Activated naive CD4-positive, alpha-beta T cell treated with anti-CD3 and anti-CD28 coated beads, Interleukin-2, amount 50 U/mL, for 72 hours (primary cell): Measurements from ENCODE around the gene SAP25. TPM values are rescaled to one million over a fixed set of nuclear protein-coding genes. Genes with fewer than 3 reads are reported as not detected.

ENCODE experiments used
- ATAC-seq, 2 donors: fragments of 150-1000 bp; cut with Tn5 transposase; 2 replicates each; pipeline ENCODE4 v1.10.0; 2021; ENCODE audit warnings: mild to moderate bottlenecking in 2 of 2, moderate library complexity in 2 of 2
- DNase-seq, 2 donors: peaks; one replicate each; pipeline ENCODE4 v3.0.0; 2021 to 2022; ENCODE audit warnings: low spot score in 2 of 2
- H3K27ac Mint-ChIP-seq, 2 donors: one replicate each; pipeline ENCODE4 v1.8.0; 2022; ENCODE audit warnings: mild to moderate bottlenecking in 2 of 2, mixed read lengths in 2 of 2
- H3K36me3 Mint-ChIP-seq, 2 donors: one replicate each; pipeline ENCODE4 v1.8.0; 2022; ENCODE audit warnings: mixed read lengths in 2 of 2
- H3K9me3 Mint-ChIP-seq, 2 donors: one replicate each; pipeline ENCODE4 v1.8.0; 2022; ENCODE audit warnings: mixed read lengths in 2 of 2
- total RNA-seq, 2 donors: library from RNA; stranded (reverse); gene quantifications; one replicate each; pipeline ENCODE4 v1.2.3, GENCODE V29; 2022

SAP25 gene
- total RNA-seq, 2 donors from 2014 or later, result 10.6 to 26.0 TPM

GRCh38 chr7:100602889-100603725, 29.4 kb upstream of the SAP25 start:
- Mint-ChIP-seq H3K36me3 (no peaks in the 10 kb centered on the region), H3K9me3 (no peaks in the 10 kb centered on the region), H3K27ac (no peak overlapping the region)
- DNase-seq (no peak), ATAC-seq (no peak)

- ATAC-seq, result no peak
- no peaks in the 10 kb centered on the region for H3K36me3 Mint-ChIP-seq
- H3K9me3 Mint-ChIP-seq, result no peaks in the 10 kb centered on the region
- no peak overlapping the region for H3K27ac Mint-ChIP-seq
- no peak for DNase-seq
Measured at GRCh38 chr7:100600730-100601038, 27.0 kb upstream of the SAP25 start.

GRCh38 chr7:100599911-100600729, 26.4 kb upstream of the SAP25 start:
- peak overlapping the region in 1 of 2 donors; percentile 50 for H3K27ac Mint-ChIP-seq
- no peaks in the 10 kb centered on the region for H3K9me3 Mint-ChIP-seq
- no peaks in the 10 kb centered on the region for H3K36me3 Mint-ChIP-seq
- ATAC-seq (no peak), DNase-seq (peak in 1 of 2 donors; percentile 47)

GRCh38 chr7:100598425-100598824, 24.7 kb upstream of the SAP25 start:
- no peak for DNase-seq
- no peaks in the 10 kb centered on the region for H3K36me3 Mint-ChIP-seq
- no peak for ATAC-seq
- peak overlapping the region in 1 of 2 donors; percentile 25 for H3K27ac Mint-ChIP-seq
- H3K9me3 Mint-ChIP-seq, result no peaks in the 10 kb centered on the region

- Mint-ChIP-seq H3K36me3 (no peaks in the 10 kb centered on the region), H3K27ac (peak overlapping the region in 1 of 2 donors; percentile 25), H3K9me3 (no peaks in the 10 kb centered on the region)
- ATAC-seq (no peak), DNase-seq (no peak)
Measured at GRCh38 chr7:100595188-100595587, 21.5 kb upstream of the SAP25 start.

GRCh38 chr7:100591596-100591995, 17.9 kb upstream of the SAP25 start:
- H3K9me3 Mint-ChIP-seq, result no peaks in the 10 kb centered on the region
- no peak overlapping the region for H3K27ac Mint-ChIP-seq
- no peak for ATAC-seq
- DNase-seq, result no peak
- H3K36me3 Mint-ChIP-seq, result no peaks in the 10 kb centered on the region

- ATAC-seq, result no peak
- H3K27ac Mint-ChIP-seq, result no peak overlapping the region
- H3K9me3 Mint-ChIP-seq, result no peaks in the 10 kb centered on the region
- DNase-seq, result no peak
- H3K36me3 Mint-ChIP-seq, result peaks cover 2 to 3% of the 10 kb centered on the region in 2 donors
Measured at GRCh38 chr7:100590077-100590737, 16.5 kb upstream of the SAP25 start.

GRCh38 chr7:100589341-100589947, 15.7 kb upstream of the SAP25 start:
- H3K36me3 Mint-ChIP-seq, result peaks cover 7 to 8% of the 10 kb centered on the region in 2 donors
- H3K9me3 Mint-ChIP-seq, result no peaks in the 10 kb centered on the region
- DNase-seq (no peak), ATAC-seq (no peak)
- H3K27ac Mint-ChIP-seq, result no peak overlapping the region

- DNase-seq (no peak), ATAC-seq (no peak)
- Mint-ChIP-seq H3K9me3 (no peaks in the 10 kb centered on the region), H3K27ac (no peak overlapping the region), H3K36me3 (peaks cover 7 to 8% of the 10 kb centered on the region in 2 donors)
Measured at GRCh38 chr7:100588438-100588837, 14.7 kb upstream of the SAP25 start.

- H3K9me3 Mint-ChIP-seq, result no peaks in the 10 kb centered on the region
- ATAC-seq (peak; percentile 85 to 87), DNase-seq (peak; percentile 98 to 100)
- H3K36me3 Mint-ChIP-seq, result peaks cover 7 to 8% of the 10 kb centered on the region in 2 donors
- peak within 1 kb of the TSS; percentile 89 to 96 for H3K27ac Mint-ChIP-seq
Measured at GRCh38 chr7:100586266-100587025, 12.7 kb upstream of the SAP25 start, which contains the start of gene FBXO24. Gene FBXO24 (plus strand): TSS chr7:100586328. CDS start chr7:100586626, 298 bp downstream.

- H3K9me3 Mint-ChIP-seq, result no peaks in the 10 kb centered on the region
- H3K27ac Mint-ChIP-seq, result peak within 1 kb of the TSS; percentile 89 to 96
- H3K36me3 Mint-ChIP-seq, result peaks cover 7 to 8% of the 10 kb centered on the region in 2 donors
- peak in 1 of 2 donors; percentile 72 for DNase-seq
- ATAC-seq, result peak; percentile 30 to 39
Measured at GRCh38 chr7:100585511-100586265, 12.0 kb upstream of the SAP25 start, which contains the start of gene LRCH4. Gene LRCH4 (minus strand): TSS chr7:100586129. CDS start chr7:100586100, 29 bp downstream.

- Mint-ChIP-seq H3K9me3 (no peaks in the 10 kb centered on the region), H3K27ac (peak overlapping the region; percentile 89 to 96), H3K36me3 (peaks cover 7 to 8% of the 10 kb centered on the region in 2 donors)
- ATAC-seq (no peak), DNase-seq (no peak)
Measured at GRCh38 chr7:100584683-100585510, 11.2 kb upstream of the SAP25 start.

- DNase-seq, result no peak
- peaks cover 7 to 8% of the 10 kb centered on the region in 2 donors for H3K36me3 Mint-ChIP-seq
- H3K27ac Mint-ChIP-seq, result peak overlapping the region; percentile 89
- H3K9me3 Mint-ChIP-seq, result no peaks in the 10 kb centered on the region
- ATAC-seq, result no peak
Measured at GRCh38 chr7:100584054-100584682, 10.5 kb upstream of the SAP25 start.
